ENCODE data around the gene TEX264.

- TF ChIP-seq POLR2A (IDR thresholded peaks at IDR 0.05) (no peak), CTCF (IDR thresholded peaks at IDR 0.05) (no peak)
Observed at GRCh38 chr3:51717947-51718346, 46.9 kb downstream of the TEX264 start.
